Mesendoderm (in vitro differentiated cells): ENCODE data around the gene INSYN1.

ENCODE experiments used
- DNase-seq: peaks from one replicate; pipeline ENCODE4 v3.0.0; 2013
- H2AK5ac ChIP-seq: 2 replicates; pipeline ENCODE4 v1.6.1; 2013; ENCODE audit warnings: low read length, inconsistent platforms
- H2BK120ac ChIP-seq: 2 replicates; pipeline ENCODE4 v1.6.1; 2013; ENCODE audit warnings: low read depth, mild to moderate bottlenecking, low read length, moderate library complexity, mixed read lengths
- H2BK15ac ChIP-seq: replicated peaks from 2 replicates; pipeline ENCODE4 v1.6.1; 2013; ENCODE audit warnings: low read depth, mild to moderate bottlenecking, moderate library complexity
- H2BK5ac ChIP-seq: 2 replicates; pipeline ENCODE4 v1.6.1; 2013; ENCODE audit warnings: low read length, inconsistent platforms
- H3K18ac ChIP-seq: 2 replicates; pipeline ENCODE4 v1.6.1; 2013; ENCODE audit warnings: mild to moderate bottlenecking, low read length, mixed read lengths
- H3K23ac ChIP-seq: one replicate; pipeline ENCODE4 v1.6.1; 2013; ENCODE audit warnings: low read length
- H3K27ac ChIP-seq: 2 replicates; pipeline ENCODE4 v1.5.1; 2013; ENCODE audit warnings: low read depth, mild to moderate bottlenecking, inconsistent platforms, low read length, moderate library complexity
- H3K27me3 ChIP-seq: 2 replicates; pipeline ENCODE4 v1.6.1; 2013; ENCODE audit warnings: low read length, control low read depth, mild to moderate bottlenecking, inconsistent platforms; ENCODE audit not compliant: insufficient read depth, poor library complexity
- H3K36me3 ChIP-seq: 2 replicates; pipeline ENCODE4 v1.6.1; 2013; ENCODE audit warnings: low read length, inconsistent platforms; ENCODE audit not compliant: control insufficient read depth, insufficient read depth
- H3K4ac ChIP-seq: one replicate; pipeline ENCODE4 v1.6.1; 2013; ENCODE audit warnings: low read depth, mild to moderate bottlenecking, low read length, moderate library complexity
- H3K4me1 ChIP-seq: 2 replicates; pipeline ENCODE4 v1.6.1; 2013; ENCODE audit warnings: low read depth, low read length, inconsistent platforms; ENCODE audit not compliant: control insufficient read depth
- H3K4me2 ChIP-seq: 2 replicates; pipeline ENCODE4 v1.6.1; 2013; ENCODE audit warnings: low read length
- H3K4me3 ChIP-seq: 2 replicates; pipeline ENCODE4 v1.5.1; 2013; ENCODE audit warnings: mild to moderate bottlenecking, low read length
- H3K56ac ChIP-seq: one replicate; pipeline ENCODE4 v1.6.1; 2013; ENCODE audit warnings: low read length
- H3K79me1 ChIP-seq: 2 replicates; pipeline ENCODE4 v1.6.1; 2013; ENCODE audit warnings: low read length, inconsistent platforms
- H3K79me2 ChIP-seq: 2 replicates; pipeline ENCODE4 v1.6.1; 2013; ENCODE audit warnings: mild to moderate bottlenecking, low read length; ENCODE audit not compliant: control insufficient read depth, insufficient read depth
- H3K9ac ChIP-seq: 2 replicates; pipeline ENCODE4 v1.6.1; 2013; ENCODE audit warnings: low read length, inconsistent platforms
- H4K5ac ChIP-seq: one replicate; pipeline ENCODE4 v1.6.1; 2013; ENCODE audit warnings: low read length
- H4K8ac ChIP-seq: one replicate; pipeline ENCODE4 v1.6.1; 2013; ENCODE audit warnings: low read depth, mild to moderate bottlenecking, control low read depth, low read length, moderate library complexity
- WGBS: extraction: QIAGEN DNeasy Blood & Tissue Kit; methylation state at CpG from one replicate; pipeline ENCODE4 v1.1.7; 2013; ENCODE audit warnings: low lambda C conversion rate, missing lambda C conversion rate; ENCODE audit not compliant: insufficient coverage; ENCODE audit errors: extremely low coverage; 5-methylcytosine and 5-hydroxymethylcytosine counted together

INSYN1 gene

GRCh38 chr15:73716417-73716816 lies 36.7 kb downstream of the INSYN1 start:
- H2BK15ac ChIP-seq, result no peak overlapping the region
- H2BK120ac ChIP-seq, result no peak overlapping the region
- H3K36me3 ChIP-seq, result peaks cover 1% of the 10 kb centered on the region
- no peak overlapping the region for H4K8ac ChIP-seq
- no peaks in the 10 kb centered on the region for H3K27me3 ChIP-seq
- H3K18ac ChIP-seq, result no peak overlapping the region
- no peak overlapping the region for H3K4ac ChIP-seq
- H3K79me2 ChIP-seq, result no peaks in the 10 kb centered on the region
- no peak overlapping the region for H3K9ac ChIP-seq
- no CpG with 5 or more reads among the region's 6 CpGs for WGBS
- H2AK5ac ChIP-seq, result no peak overlapping the region
- no peak overlapping the region for H2BK5ac ChIP-seq
- H4K5ac ChIP-seq, result no peak overlapping the region
- H3K4me3 ChIP-seq, result no peak overlapping the region
- no peaks in the 10 kb centered on the region for H3K4me1 ChIP-seq
- no peak overlapping the region for H3K27ac ChIP-seq
- H3K56ac ChIP-seq, result no peak overlapping the region
- no peak overlapping the region for H3K23ac ChIP-seq
- DNase-seq, result no peak
- H3K4me2 ChIP-seq, result no peak overlapping the region
- no peaks in the 10 kb centered on the region for H3K79me1 ChIP-seq

- no peak overlapping the region for H2BK120ac ChIP-seq
- no CpG with 5 or more reads among the region's 3 CpGs for WGBS
- H3K27ac ChIP-seq, result no peak overlapping the region
- no peak overlapping the region for H3K56ac ChIP-seq
- H3K4ac ChIP-seq, result no peak overlapping the region
- no peak overlapping the region for H4K8ac ChIP-seq
- no peaks in the 10 kb centered on the region for H3K79me2 ChIP-seq
- no peak overlapping the region for H2BK5ac ChIP-seq
- H3K4me2 ChIP-seq, result no peak overlapping the region
- no peak for DNase-seq
- no peak overlapping the region for H3K23ac ChIP-seq
- H3K79me1 ChIP-seq, result no peaks in the 10 kb centered on the region
- H3K36me3 ChIP-seq, result peaks cover 1% of the 10 kb centered on the region
- H4K5ac ChIP-seq, result no peak overlapping the region
- H3K9ac ChIP-seq, result no peak overlapping the region
- no peaks in the 10 kb centered on the region for H3K27me3 ChIP-seq
- H3K4me3 ChIP-seq, result no peak overlapping the region
- H3K18ac ChIP-seq, result no peak overlapping the region
- no peak overlapping the region for H2AK5ac ChIP-seq
- H2BK15ac ChIP-seq, result no peak overlapping the region
- no peaks in the 10 kb centered on the region for H3K4me1 ChIP-seq
Measured at GRCh38 chr15:73715417-73715816, 37.7 kb downstream of the INSYN1 start.

- no peaks in the 10 kb centered on the region for H3K27me3 ChIP-seq
- H3K9ac ChIP-seq, result no peak overlapping the region
- H3K23ac ChIP-seq, result no peak overlapping the region
- H2BK15ac ChIP-seq, result no peak overlapping the region
- no peaks in the 10 kb centered on the region for H3K79me1 ChIP-seq
- no peak overlapping the region for H2BK5ac ChIP-seq
- H3K36me3 ChIP-seq, result peaks cover 1% of the 10 kb centered on the region
- no peaks in the 10 kb centered on the region for H3K4me1 ChIP-seq
- no peak overlapping the region for H4K5ac ChIP-seq
- H3K27ac ChIP-seq, result no peak overlapping the region
- H2AK5ac ChIP-seq, result no peak overlapping the region
- no peak for DNase-seq
- H3K79me2 ChIP-seq, result no peaks in the 10 kb centered on the region
- H2BK120ac ChIP-seq, result no peak overlapping the region
- no peak overlapping the region for H4K8ac ChIP-seq
- H3K4ac ChIP-seq, result no peak overlapping the region
- H3K56ac ChIP-seq, result no peak overlapping the region
- no peak overlapping the region for H3K4me3 ChIP-seq
- WGBS, result no CpG with 5 or more reads among the region's 5 CpGs
- H3K4me2 ChIP-seq, result no peak overlapping the region
- no peak overlapping the region for H3K18ac ChIP-seq
Measured at GRCh38 chr15:73714695-73715301, 38.4 kb downstream of the INSYN1 start.

- no peaks in the 10 kb centered on the region for H3K4me1 ChIP-seq
- H3K4ac ChIP-seq, result no peak overlapping the region
- H3K23ac ChIP-seq, result no peak overlapping the region
- H3K79me2 ChIP-seq, result no peaks in the 10 kb centered on the region
- H3K9ac ChIP-seq, result no peak overlapping the region
- no peak overlapping the region for H2BK120ac ChIP-seq
- no peak overlapping the region for H3K18ac ChIP-seq
- no peak overlapping the region for H2AK5ac ChIP-seq
- H3K4me3 ChIP-seq, result no peak overlapping the region
- no peak overlapping the region for H3K56ac ChIP-seq
- peaks cover 4% of the 10 kb centered on the region for H3K36me3 ChIP-seq
- H2BK15ac ChIP-seq, result no peak overlapping the region
- no peak for DNase-seq
- H2BK5ac ChIP-seq, result no peak overlapping the region
- H4K8ac ChIP-seq, result no peak overlapping the region
- no peak overlapping the region for H3K4me2 ChIP-seq
- H4K5ac ChIP-seq, result no peak overlapping the region
- no peaks in the 10 kb centered on the region for H3K27me3 ChIP-seq
- no peaks in the 10 kb centered on the region for H3K79me1 ChIP-seq
- no peak overlapping the region for H3K27ac ChIP-seq
Measured at GRCh38 chr15:73712107-73712506, 41.0 kb downstream of the INSYN1 start.

- WGBS, result no CpG with 5 or more reads among the region's 4 CpGs
- H3K36me3 ChIP-seq, result peaks cover 4% of the 10 kb centered on the region
Measured at GRCh38 chr15:73711526-73711925, 41.6 kb downstream of the INSYN1 start.

GRCh38 chr15:73710321-73710720 lies 42.8 kb downstream of the INSYN1 start:
- Histone ChIP-seq H3K4me1 (no peaks in the 10 kb centered on the region), H2AK5ac (no peak overlapping the region), H3K4me2 (no peak overlapping the region), H2BK15ac (no peak overlapping the region), H3K18ac (no peak overlapping the region), H3K4ac (no peak overlapping the region), H3K27me3 (no peaks in the 10 kb centered on the region), H3K4me3 (no peak overlapping the region), H3K9ac (no peak overlapping the region), H3K23ac (no peak overlapping the region), H3K79me2 (no peaks in the 10 kb centered on the region), H3K56ac (no peak overlapping the region), H3K79me1 (peaks cover 3% of the 10 kb centered on the region), H2BK5ac (no peak overlapping the region), H2BK120ac (no peak overlapping the region), H4K8ac (no peak overlapping the region), H3K27ac (no peak overlapping the region), H4K5ac (no peak overlapping the region), H3K36me3 (peaks cover 10% of the 10 kb centered on the region)
- DNase-seq, result no peak
- WGBS, result no CpG with 5 or more reads among the region's 5 CpGs

More at GRCh38 chr15:73711526-73711925, 41.6 kb downstream of the INSYN1 start:
- Histone ChIP-seq H3K27ac (no peak overlapping the region), H3K18ac (no peak overlapping the region), H4K5ac (no peak overlapping the region), H3K27me3 (no peaks in the 10 kb centered on the region), H3K4me3 (no peak overlapping the region), H2BK120ac (no peak overlapping the region), H3K79me1 (no peaks in the 10 kb centered on the region), H3K23ac (no peak overlapping the region), H3K56ac (no peak overlapping the region), H3K79me2 (no peaks in the 10 kb centered on the region), H2BK5ac (no peak overlapping the region), H4K8ac (no peak overlapping the region), H3K4me2 (no peak overlapping the region), H3K9ac (no peak overlapping the region), H3K4ac (no peak overlapping the region), H2BK15ac (no peak overlapping the region), H3K4me1 (no peaks in the 10 kb centered on the region), H2AK5ac (no peak overlapping the region)
- no peak for DNase-seq
